Measurements from ENCODE around the gene SLC1A3.

GRCh38 chr5:36641431-36641830 lies 35.0 kb downstream of the SLC1A3 start:
- TF ChIP-seq, protein P1, sequence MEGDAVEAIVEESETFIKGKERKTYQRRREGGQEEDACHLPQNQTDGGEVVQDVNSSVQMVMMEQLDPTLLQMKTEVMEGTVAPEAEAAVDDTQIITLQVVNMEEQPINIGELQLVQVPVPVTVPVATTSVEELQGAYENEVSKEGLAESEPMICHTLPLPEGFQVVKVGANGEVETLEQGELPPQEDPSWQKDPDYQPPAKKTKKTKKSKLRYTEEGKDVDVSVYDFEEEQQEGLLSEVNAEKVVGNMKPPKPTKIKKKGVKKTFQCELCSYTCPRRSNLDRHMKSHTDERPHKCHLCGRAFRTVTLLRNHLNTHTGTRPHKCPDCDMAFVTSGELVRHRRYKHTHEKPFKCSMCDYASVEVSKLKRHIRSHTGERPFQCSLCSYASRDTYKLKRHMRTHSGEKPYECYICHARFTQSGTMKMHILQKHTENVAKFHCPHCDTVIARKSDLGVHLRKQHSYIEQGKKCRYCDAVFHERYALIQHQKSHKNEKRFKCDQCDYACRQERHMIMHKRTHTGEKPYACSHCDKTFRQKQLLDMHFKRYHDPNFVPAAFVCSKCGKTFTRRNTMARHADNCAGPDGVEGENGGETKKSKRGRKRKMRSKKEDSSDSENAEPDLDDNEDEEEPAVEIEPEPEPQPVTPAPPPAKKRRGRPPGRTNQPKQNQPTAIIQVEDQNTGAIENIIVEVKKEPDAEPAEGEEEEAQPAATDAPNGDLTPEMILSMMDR (IDR thresholded peaks at IDR 0.05; ENCODE audit: low read length): no peak
- no peak for TF ChIP-seq EZH2 (optimal IDR thresholded peaks at IDR 0.05; ENCODE audit: low read depth, low read length)
- no peak for TF ChIP-seq EZH2phosphoT487 (IDR thresholded peaks at IDR 0.05; ENCODE audit: low read length)
